DOHH2 (cell line): Measurements from ENCODE around the gene PCED1B.

Experiments used
- H3F3A ChIP-seq: fragments of 200-600 bp; sonication (generic), shearing (Covaris generic); 2 replicates; pipeline ENCODE4 v1.6.0; 2016; ENCODE audit warnings: antibody characterized with exemption, mild to moderate bottlenecking; ENCODE audit not compliant: control insufficient read depth, insufficient read depth
- H3K27ac ChIP-seq: fragments of 200-600 bp; sonication (generic); 2 replicates; pipeline ENCODE4 v1.5.1; 2014; ENCODE audit warnings: low read depth, mild to moderate bottlenecking, low read length, moderate library complexity
- H3K27me3 ChIP-seq: fragments of 200-600 bp; sonication (generic); 2 replicates; pipeline ENCODE4 v1.6.1; 2014; ENCODE audit warnings: mild to moderate bottlenecking, low read length, mixed read lengths; ENCODE audit not compliant: control insufficient read depth
- H3K36me3 ChIP-seq: fragments of 200-600 bp; sonication (generic); 2 replicates; pipeline ENCODE4 v1.6.1; 2014; ENCODE audit warnings: mild to moderate bottlenecking, low read length, moderate library complexity, mixed read lengths; ENCODE audit not compliant: control insufficient read depth
- H3K4me1 ChIP-seq: fragments of 200-600 bp; sonication (generic); 2 replicates; pipeline ENCODE4 v1.6.1; 2014; ENCODE audit warnings: mild to moderate bottlenecking, low read length, mixed read lengths; ENCODE audit not compliant: control insufficient read depth
- H3K4me2 ChIP-seq: fragments of 200-600 bp; sonication (generic); 2 replicates; pipeline ENCODE4 v1.6.0; 2014; ENCODE audit warnings: mild to moderate bottlenecking, low read length, moderate library complexity
- H3K4me3 ChIP-seq: fragments of 200-600 bp; sonication (generic); 2 replicates; pipeline ENCODE4 v1.5.1; 2014; ENCODE audit warnings: mild to moderate bottlenecking, low read length, mixed read lengths
- H3K79me2 ChIP-seq: fragments of 200-600 bp; sonication (generic); 2 replicates; pipeline ENCODE4 v1.6.1; 2014; ENCODE audit warnings: mild to moderate bottlenecking, low read length, mixed read lengths; ENCODE audit not compliant: control insufficient read depth
- H3K9me2 ChIP-seq: fragments of 200-600 bp; sonication (generic); replicated peaks from 2 replicates; pipeline ENCODE4 v1.6.1; 2014; ENCODE audit warnings: mild to moderate bottlenecking, low read length, mixed read lengths; ENCODE audit not compliant: control insufficient read depth
- H3K9me3 ChIP-seq: fragments of 200-600 bp; sonication (generic); 2 replicates; pipeline ENCODE4 v1.6.1; 2014; ENCODE audit warnings: antibody characterized with exemption, low read length, mixed read lengths; ENCODE audit not compliant: control insufficient read depth, insufficient read depth
- H4K20me1 ChIP-seq: fragments of 200-600 bp; sonication (generic); 2 replicates; pipeline ENCODE4 v1.6.0; 2014; ENCODE audit warnings: low read depth, mild to moderate bottlenecking, antibody characterized with exemption, low read length, moderate library complexity; ENCODE audit not compliant: control insufficient read depth, insufficient read depth
- CTCF ChIP-seq: fragments of 200-600 bp; sonication (generic); IDR thresholded peaks from one replicate; pipeline ENCODE4 v1.5.1; 2014; ENCODE audit warnings: antibody characterized with exemption, mild to moderate bottlenecking, low read depth, low read length; ENCODE audit not compliant: poor library complexity, severe bottlenecking
- EZH2phosphoT487 ChIP-seq: fragments of 200-600 bp; sonication (generic); IDR thresholded peaks from 2 replicates; pipeline ENCODE4 v1.6.1; 2017; ENCODE audit warnings: borderline replicate concordance, mild to moderate bottlenecking, antibody characterized with exemption, low read length, moderate library complexity, mixed read lengths

PCED1B gene

GRCh38 chr12:47038270-47038748 is 41.1 kb upstream of the PCED1B start:
- H3K27me3 ChIP-seq, result peaks cover 28% of the 10 kb centered on the region
- no peak overlapping the region for H3K4me3 ChIP-seq
- no peak overlapping the region for H3K27ac ChIP-seq
- H3K36me3 ChIP-seq, result no peaks in the 10 kb centered on the region
- H3F3A ChIP-seq, result no peaks in the 10 kb centered on the region
- H3K9me2 ChIP-seq, result no peaks in the 10 kb centered on the region
- TF ChIP-seq CTCF, result no peak
- TF ChIP-seq EZH2phosphoT487, result no peak
- no peaks in the 10 kb centered on the region for H3K4me1 ChIP-seq
- H3K9me3 ChIP-seq, result no peaks in the 10 kb centered on the region
- H3K79me2 ChIP-seq, result no peaks in the 10 kb centered on the region
- H4K20me1 ChIP-seq, result no peaks in the 10 kb centered on the region
- H3K4me2 ChIP-seq, result no peak overlapping the region

GRCh38 chr12:47039079-47039478 is 40.3 kb upstream of the PCED1B start:
- H3K4me3 ChIP-seq, result no peak overlapping the region
- no peaks in the 10 kb centered on the region for H3K4me1 ChIP-seq
- H3K9me2 ChIP-seq, result no peaks in the 10 kb centered on the region
- H3K36me3 ChIP-seq, result no peaks in the 10 kb centered on the region
- no peaks in the 10 kb centered on the region for H3F3A ChIP-seq
- H3K4me2 ChIP-seq, result no peak overlapping the region
- no peaks in the 10 kb centered on the region for H3K79me2 ChIP-seq
- no peak overlapping the region for H3K27ac ChIP-seq
- peaks cover 24% of the 10 kb centered on the region for H3K27me3 ChIP-seq
- no peaks in the 10 kb centered on the region for H3K9me3 ChIP-seq
- TF ChIP-seq EZH2phosphoT487 (no peak), CTCF (no peak)
- H4K20me1 ChIP-seq, result no peaks in the 10 kb centered on the region

- H3K9me3 ChIP-seq, result no peaks in the 10 kb centered on the region
- H3K4me2 ChIP-seq, result no peak overlapping the region
- no peaks in the 10 kb centered on the region for H3F3A ChIP-seq
- TF ChIP-seq CTCF (no peak), EZH2phosphoT487 (no peak)
- H3K27ac ChIP-seq, result no peak overlapping the region
- no peak overlapping the region for H3K4me3 ChIP-seq
- H3K9me2 ChIP-seq, result no peaks in the 10 kb centered on the region
- H3K4me1 ChIP-seq, result no peaks in the 10 kb centered on the region
- H3K36me3 ChIP-seq, result no peaks in the 10 kb centered on the region
- no peaks in the 10 kb centered on the region for H4K20me1 ChIP-seq
- H3K79me2 ChIP-seq, result no peaks in the 10 kb centered on the region
- H3K27me3 ChIP-seq, result peaks cover 22% of the 10 kb centered on the region
Measured at GRCh38 chr12:47039756-47040155, 39.7 kb upstream of the PCED1B start.

- Histone ChIP-seq H3K9me3 (no peaks in the 10 kb centered on the region), H3K4me1 (no peaks in the 10 kb centered on the region), H3K4me3 (no peak overlapping the region), H3K27me3 (peaks cover 22% of the 10 kb centered on the region), H3K9me2 (no peaks in the 10 kb centered on the region), H3F3A (no peaks in the 10 kb centered on the region), H3K36me3 (no peaks in the 10 kb centered on the region), H3K79me2 (no peaks in the 10 kb centered on the region), H3K27ac (no peak overlapping the region), H4K20me1 (no peaks in the 10 kb centered on the region), H3K4me2 (no peak overlapping the region)
- TF ChIP-seq EZH2phosphoT487, result no peak
- TF ChIP-seq CTCF, result no peak
Measured at GRCh38 chr12:47041327-47041726, 38.1 kb upstream of the PCED1B start.
